Limb (tissue), 2 donors: Measurements from ENCODE around the gene LNX2.
"Not testable (repeated sequence)": the region's sequence is repeated elsewhere in the genome, so short reads cannot be mapped to it uniquely, and the experiment has no call there.

Experiments
- DNase-seq, 2 donors: peaks; one replicate each; pipeline ENCODE4 v3.0.0-alpha.2; 2016; ENCODE audit errors: extremely low spot score in 2 of 2

The LNX2 gene

GRCh38 chr13:27637289-27637626, 16.9 kb upstream of the LNX2 start:
- no peak for DNase-seq

DNA sequence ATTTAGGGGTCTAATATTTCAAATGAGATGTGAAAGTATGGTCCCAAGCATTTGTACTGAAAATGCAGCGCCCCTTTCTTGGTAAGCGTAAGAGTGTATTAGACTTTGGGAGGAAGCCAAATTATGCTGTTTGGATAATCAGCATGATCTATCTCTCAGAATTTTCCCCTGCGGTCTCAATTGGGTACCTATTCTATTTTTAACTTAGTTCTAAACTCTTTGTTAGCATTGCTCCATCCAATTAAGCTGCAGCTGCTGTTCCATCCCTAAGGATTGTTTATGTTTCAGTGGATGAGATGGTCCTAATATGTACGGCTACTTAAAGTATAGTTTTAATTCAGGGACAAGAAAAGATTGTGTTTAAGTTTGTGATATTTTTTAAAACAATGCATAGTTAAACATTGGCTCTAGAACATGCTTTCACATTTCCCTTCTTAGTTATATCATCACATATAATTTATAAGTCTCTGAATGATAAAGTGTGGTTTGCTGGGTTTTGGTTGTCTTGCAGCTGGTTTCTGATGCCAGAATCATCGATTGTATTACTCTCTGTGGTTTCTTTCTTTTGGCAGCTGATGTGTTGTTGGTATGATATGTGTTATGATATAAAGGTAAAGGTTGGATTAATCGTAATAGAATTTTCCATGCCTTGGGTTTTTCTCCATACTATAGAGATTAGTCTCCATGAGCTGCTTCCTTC, 16.4 kb upstream of the LNX2 start:
- DNase-seq, result no peak

DNA sequence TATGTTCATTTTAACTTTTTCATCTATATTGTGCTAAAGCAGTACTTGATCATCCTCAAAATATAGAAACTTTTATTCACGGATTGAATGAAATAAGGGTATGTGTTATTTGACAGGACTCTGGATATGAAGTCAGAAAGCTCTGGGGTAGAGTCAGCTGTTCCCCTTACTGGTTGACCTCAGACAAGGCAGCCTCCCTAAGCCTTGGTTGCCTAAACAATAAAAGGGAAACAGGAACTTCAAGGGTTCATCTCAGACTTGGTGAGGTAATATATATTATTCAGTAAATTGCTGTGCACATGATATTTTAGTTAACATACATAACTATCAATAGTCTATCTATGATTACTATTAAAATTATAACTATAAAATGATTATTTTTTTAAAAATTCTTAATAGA, 14.9 kb upstream of the LNX2 start:
- DNase-seq, result no peak

- DNase-seq, result no peak
Observed at GRCh38 chr13:27634791-27635190, 14.5 kb upstream of the LNX2 start.

DNA sequence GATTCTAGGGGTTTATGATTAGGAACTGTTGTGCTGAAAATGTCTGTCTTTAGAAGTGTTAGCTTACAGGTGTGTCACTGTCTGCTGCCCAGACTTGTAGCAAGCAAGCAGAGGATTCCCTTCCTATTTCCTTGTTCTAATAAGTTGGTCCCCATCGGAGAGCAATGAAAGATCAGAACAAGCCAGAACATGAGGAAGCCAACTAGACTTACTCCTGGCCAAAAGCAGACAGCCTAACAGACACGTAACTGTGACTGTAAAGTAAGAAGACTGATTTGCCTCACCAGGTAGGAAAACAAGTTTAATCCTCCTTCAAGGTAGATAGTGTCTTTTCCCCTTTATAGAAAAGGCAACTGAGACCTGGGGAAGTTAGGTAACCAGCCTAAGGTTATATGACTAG, 13.9 kb upstream of the LNX2 start:
- DNase-seq, result no peak

- DNase-seq, result no peak
Observed at GRCh38 chr13:27632648-27633047, 12.3 kb upstream of the LNX2 start.

DNA sequence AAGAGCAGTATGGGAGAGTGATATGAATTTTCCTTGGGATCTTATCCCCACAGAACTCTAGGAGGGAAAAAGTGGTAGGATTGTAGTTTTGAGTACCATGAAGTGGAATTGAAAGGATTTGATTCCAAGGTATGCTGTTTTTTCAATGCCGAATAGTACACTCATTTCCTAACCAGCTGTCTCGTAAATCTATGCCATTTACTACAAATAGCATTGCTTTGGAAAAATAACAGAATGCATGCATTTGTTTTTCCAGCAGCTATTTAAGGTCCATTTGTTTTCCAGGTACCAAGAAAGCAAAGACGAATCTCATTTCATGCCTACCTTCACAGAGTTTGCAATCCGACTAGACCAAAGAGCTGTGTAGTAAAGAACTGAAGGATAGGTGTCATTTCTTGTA, 11.9 kb upstream of the LNX2 start:
- no peak for DNase-seq

DNA sequence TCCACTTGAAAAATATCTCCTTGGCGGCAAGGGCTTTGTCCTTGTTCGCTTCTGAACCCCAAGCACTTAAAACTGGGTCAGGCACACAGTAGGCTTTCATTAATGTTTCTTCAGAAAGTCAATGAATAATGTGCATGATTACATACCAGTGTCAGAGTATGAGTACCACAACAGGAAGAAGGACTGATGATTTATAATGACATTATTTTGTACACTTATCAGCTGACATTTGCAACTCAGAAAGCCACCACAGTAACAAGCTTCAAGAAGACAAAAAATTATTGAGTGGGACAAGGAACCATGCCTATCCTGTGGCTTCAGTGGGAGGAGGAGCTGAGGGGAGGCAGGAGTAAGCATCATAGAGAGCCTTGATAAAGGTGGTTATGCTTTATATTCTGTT, 11.3 kb upstream of the LNX2 start:
- DNase-seq, result no peak

- DNase-seq, result no peak
Observed at GRCh38 chr13:27631156-27631555, 10.8 kb upstream of the LNX2 start.

DNA sequence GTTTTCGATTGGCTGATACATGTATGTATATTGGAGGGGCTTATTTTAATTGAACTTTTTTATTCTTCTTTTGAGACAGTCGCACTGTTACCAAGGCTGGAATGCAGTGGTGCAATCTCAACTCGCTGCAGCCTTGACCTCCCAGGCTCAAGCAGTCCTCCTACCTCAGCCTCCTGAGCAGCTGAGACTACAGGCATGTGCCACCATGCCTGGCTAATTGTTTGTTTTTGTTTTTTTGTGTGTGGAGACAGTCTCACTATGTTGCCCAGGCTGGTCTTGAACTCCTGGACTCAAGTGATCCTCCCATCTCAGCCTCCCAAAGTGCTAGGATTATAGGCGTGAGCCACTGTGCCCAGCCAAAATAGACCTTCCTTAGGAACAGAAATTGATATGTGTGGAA, 8.4 kb upstream of the LNX2 start:
- DNase-seq, result not testable (repeated sequence)

DNA sequence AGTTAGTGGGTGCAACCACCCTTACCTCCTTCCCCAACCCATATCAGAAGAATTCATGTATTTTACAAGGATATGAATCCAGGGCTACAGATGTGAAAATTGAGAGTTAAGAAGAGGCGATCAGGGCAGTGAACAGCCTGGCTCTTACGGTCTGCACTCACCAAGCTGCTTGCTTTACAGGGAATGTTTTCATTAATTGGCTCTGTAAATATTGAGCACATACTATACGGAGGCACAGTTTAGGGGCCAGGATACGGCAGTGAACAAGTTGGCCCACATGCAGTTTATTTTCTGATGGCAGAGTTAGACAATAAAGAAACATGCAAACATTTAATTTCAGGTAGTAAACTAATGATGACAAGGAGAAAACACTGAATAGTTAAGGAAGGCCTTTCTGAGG, 7.8 kb upstream of the LNX2 start:
- no peak for DNase-seq

DNA sequence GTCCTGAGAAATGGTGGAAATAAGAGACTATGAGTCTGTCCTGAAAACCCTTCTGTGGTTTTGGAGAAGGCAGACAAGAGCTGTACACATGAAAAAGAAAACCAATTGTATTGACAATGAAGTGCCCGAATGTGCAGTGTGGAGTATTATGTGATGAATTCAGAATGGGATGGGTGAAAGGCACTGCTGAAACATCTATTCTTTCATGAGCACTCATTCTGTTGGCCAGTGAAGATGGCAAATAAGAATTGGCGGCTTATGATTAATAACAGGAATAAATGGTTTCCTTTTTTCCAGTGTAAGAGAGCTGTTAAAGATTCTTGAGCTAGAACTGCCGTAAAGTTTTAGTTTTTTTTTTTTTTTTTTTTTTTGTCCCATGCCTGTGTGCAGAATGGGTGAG, 7.1 kb upstream of the LNX2 start:
- DNase-seq, result no peak

DNA sequence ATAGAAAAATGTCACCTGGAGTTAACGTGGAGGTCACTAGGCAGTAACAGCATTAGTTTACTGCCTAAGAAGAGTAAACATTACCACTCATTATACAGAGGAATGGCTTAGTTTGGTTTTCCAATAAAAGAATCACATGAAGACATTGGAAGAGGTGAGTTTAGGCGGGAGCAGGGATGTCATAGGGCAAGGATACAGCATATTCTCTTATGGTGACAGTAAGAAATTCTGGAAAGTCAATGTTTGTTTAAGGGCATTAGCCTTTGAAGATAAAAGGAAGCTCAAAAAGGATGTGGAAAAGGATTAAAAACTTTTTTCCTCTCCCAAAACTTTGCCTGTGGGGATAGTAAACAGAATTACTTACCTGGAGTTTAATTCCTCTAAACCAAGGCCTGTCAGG, 5.5 kb upstream of the LNX2 start:
- no peak for DNase-seq

DNA sequence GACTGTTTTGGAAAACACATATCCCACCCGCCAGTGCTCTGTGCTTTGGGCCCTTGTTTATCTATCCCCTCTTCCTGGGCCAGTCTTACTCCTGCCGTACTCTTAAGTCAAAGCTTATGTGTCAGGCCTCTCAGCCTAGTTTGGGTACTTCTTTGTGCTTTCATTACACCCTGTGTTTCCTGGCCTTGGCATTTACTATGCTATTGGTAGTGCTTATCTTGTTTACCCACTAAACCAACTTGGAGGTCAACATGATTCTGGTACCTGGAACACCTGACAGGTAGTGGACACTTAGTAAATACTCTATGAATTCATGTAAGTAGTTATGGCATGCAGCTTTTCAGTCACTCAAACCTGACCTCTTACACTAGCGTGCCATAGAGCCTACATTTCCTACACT, 3.7 kb upstream of the LNX2 start:
- no peak for DNase-seq

GRCh38 chr13:27622881-27623280, 2.6 kb upstream of the LNX2 start:
- DNase-seq, result no peak

DNA sequence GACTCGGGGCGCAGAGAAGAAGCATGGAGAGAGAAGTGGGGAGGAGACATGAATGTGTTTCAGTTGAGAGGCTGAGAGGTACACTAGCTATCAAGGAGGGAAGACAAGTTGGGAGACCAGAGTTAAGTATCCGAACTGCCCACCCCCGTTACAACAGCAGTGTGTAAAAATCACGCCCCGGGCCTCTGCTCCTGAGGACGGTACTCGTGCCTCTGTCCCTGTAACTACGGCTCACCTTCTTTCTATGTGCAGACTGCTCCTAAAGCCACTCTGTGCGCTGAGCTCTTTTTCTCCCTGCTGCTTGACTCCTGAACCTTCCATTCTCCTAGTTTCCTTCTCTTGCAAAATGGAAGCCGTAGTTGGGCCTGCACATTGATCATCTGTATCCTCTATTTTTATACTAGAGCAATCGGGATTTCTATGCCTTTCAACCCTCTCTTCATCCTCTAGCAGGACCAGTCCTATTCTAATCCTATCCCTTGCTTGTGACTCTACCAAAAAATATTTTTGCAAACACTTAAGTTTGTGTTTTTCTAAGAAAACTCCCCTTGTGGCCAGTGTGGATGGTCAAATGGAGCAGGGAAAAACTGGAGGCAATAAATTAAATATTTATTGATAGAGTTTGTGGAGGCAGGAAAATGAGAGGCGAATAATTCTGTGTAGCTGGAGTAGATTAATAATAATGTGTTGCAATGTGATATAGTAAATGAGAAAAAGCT, 1.9 kb upstream of the LNX2 start:
- no peak for DNase-seq

- DNase-seq, result peak; percentile 73 to 81
Observed at GRCh38 chr13:27621366-27622101, 1.2 kb upstream of the LNX2 start, which contains the start of gene POLR1D. TSS of gene POLR1D (plus strand) at chr13:27621892. CDS start at chr13:27621984, 92 bp downstream.

DNA sequence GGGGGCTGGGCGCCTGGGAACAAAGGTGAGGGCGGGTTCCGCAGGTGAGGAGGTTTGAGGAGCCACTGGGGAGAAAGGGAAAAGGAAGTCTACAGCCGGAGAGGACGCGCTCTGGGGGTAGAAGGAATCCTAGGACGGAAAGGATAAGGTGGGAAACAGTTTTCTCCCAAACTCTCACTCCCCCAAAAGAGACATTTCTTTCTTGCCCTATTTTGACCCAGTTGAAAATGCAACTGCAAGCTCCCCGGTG, 712 bp upstream of the LNX2 start:
- no peak for DNase-seq

DNA sequence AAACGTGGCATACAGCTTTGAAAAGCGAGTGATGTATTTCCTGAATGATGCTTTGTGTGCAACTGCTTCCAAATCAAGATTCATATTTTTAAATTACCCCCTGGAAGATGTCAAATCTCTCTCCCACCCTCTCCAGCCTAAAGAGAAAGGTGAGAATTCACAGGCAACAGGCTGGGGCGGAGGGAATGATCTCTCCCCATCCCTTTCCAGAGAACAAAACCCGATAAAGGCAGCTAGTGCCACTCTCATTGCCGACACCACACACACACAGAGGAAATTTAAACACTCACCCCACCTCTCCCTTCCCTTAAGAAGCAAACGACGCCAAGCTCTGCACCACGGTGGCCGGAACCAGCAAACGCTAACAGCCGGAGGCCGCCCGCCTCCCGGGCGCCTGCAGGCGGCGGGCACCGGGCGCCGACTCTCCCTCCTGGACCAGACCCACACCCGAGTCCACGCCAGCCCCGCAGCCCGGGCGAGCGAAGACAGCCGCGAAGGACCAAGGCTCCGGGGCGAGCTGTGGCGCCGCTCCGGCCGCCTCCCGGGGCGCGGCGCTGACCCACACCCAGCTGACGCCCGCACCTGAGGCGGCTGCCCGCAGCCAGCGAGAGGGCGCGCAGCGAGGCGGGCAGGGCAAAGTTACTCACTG, 477 bp downstream of the LNX2 start:
- peak in 1 of 2 donors; percentile 75 for DNase-seq

DNA sequence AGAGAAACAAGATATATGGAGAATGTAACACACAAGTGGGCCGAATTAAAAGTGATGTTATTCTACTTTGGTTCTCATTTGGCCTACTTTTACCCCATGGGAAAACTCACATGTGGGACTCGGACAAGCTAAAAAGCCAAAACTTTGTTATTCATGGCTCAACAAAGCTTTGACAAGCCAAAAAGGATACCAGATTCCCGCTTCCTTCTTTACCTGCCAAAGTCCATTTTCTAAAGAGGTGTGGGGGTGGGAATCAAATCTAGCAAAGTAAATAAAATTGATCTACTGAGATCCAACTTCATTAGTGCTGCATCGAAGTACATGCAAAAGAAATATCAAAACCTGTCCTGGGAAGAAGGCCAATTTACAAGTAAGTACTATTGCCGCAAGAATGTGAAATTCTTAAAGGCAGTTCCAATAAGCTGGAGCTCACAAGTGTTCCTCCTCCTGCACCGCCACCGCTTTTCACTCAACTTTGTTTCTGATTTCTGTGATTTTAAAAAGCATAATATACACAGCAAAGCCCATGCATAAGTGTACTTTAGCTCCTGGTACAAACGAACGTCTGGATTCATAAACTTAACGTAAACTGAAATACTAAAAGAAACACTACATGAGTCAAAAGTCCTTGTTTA, 1.1 kb downstream of the LNX2 start:
- peak in 1 of 2 donors; percentile 42 for DNase-seq

DNA sequence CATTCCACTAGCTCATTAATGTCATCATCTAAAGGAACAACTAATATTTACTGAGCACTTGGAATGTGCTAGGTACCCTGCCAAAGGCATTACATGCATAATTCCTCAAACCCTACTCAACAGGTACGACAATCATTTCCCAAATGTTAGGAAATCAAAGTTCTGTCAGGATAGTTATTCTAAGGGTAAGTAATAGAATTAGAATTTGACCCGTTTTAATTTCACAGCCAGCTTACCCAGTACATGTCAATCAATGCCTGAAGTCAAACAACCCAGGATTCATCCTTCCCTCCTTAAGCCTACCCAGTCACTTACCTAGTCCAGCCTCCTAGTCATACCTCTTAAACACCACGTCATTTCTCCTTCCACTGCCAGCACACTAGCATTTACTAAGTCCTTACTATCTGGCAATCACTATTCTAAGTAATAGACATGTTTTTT, 2.4 kb downstream of the LNX2 start:
- no peak for DNase-seq

DNA sequence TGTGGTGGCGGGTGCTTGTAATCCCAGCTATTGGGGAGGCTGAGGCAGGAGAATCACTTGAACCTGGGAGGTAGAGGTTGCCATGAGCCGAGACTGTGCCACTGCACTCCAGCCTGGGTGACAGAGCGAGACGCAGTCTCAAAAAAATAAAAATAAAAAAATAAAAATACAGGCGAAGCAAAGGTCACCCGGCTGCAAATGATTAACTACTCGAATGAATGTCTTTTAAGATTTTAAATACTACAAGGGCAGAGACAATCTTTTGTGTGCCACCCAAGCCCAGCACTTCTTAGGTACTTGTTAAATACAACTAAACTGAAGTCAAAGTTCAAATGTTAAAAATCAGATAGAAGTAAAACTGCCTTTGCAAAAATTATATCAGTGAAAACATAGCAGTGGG, 6.7 kb downstream of the LNX2 start:
- no peak for DNase-seq
